HFFc6 (cell line): Measurements from ENCODE around the gene ZNF692. TPM values are rescaled to one million over a fixed set of nuclear protein-coding genes. Genes with fewer than 3 reads are reported as not detected.
"Not testable (repeated sequence)": the region's sequence is repeated elsewhere in the genome, so short reads cannot be mapped to it uniquely, and the experiment has no call there.

Experiments
- DNase-seq: peaks from one replicate; pipeline ENCODE4 v3.0.0-alpha.2; 2018
- H3K27ac Mint-ChIP-seq: 2 replicates; pipeline ENCODE4 v1.8.0; 2020; ENCODE audit warnings: mild to moderate bottlenecking, mixed read lengths
- H3K27me3 Mint-ChIP-seq: 2 replicates; pipeline ENCODE4 v1.8.0; 2021; ENCODE audit warnings: mild to moderate bottlenecking, moderate library complexity, mixed read lengths; ENCODE audit not compliant: insufficient read depth
- H3K36me3 Mint-ChIP-seq: 2 replicates; pipeline ENCODE4 v1.8.0; 2021; ENCODE audit warnings: low read depth, mixed read lengths
- H3K4me1 Mint-ChIP-seq: 2 replicates; pipeline ENCODE4 v1.8.0; 2020; ENCODE audit warnings: low read depth, mixed read lengths
- H3K4me3 Mint-ChIP-seq: 2 replicates; pipeline ENCODE4 v1.8.0; 2020; ENCODE audit warnings: mild to moderate bottlenecking, moderate library complexity, mixed read lengths
- H3K9me3 Mint-ChIP-seq: 2 replicates; pipeline ENCODE4 v1.8.0; 2020; ENCODE audit warnings: mild to moderate bottlenecking, mixed read lengths
- total RNA-seq, 6 experiments: library from RNA; stranded (reverse); fragmentation: NEBNext Ultra II Directional; extraction: Animal tissue kit (Norgen Biotek cat#: 25700); gene quantifications; 2 replicates in 1 of 6; 3 replicates in 5 of 6; pipeline ENCODE4 v1.2.3, GENCODE V29; 2021
- TF ChIP-seq, protein P1 (sequence below): fragments of 200-600 bp; sonication (generic); IDR thresholded peaks from 2 replicates; pipeline ENCODE4 v1.5.0; 2021; ENCODE audit warnings: antibody characterized with exemption, mild to moderate bottlenecking

The ZNF692 gene
- total RNA-seq, 6 experiments from 2014 or later = 18.4 to 28.9 (median 21.1) TPM

DNA sequence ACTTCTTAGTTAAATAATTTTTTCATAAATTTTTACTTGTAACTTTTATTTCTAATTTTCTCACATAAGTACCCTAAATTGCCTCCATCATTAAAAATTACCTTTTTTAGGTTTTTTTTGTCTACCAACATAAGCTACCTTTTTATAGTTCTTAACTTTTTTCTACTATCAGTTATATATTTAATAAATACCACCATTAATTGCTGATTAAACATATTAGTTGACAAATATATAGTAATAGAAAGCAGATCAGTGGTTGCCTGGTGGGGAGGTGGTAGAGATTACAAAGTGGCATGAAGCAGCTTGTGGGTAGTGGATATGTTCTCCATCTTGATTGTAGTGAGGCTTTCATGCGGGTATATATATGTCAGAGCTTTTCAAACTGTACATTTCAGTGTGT is 27.0 kb downstream of the ZNF692 start:
- DNase-seq = no peak
- TF ChIP-seq, protein P1, sequence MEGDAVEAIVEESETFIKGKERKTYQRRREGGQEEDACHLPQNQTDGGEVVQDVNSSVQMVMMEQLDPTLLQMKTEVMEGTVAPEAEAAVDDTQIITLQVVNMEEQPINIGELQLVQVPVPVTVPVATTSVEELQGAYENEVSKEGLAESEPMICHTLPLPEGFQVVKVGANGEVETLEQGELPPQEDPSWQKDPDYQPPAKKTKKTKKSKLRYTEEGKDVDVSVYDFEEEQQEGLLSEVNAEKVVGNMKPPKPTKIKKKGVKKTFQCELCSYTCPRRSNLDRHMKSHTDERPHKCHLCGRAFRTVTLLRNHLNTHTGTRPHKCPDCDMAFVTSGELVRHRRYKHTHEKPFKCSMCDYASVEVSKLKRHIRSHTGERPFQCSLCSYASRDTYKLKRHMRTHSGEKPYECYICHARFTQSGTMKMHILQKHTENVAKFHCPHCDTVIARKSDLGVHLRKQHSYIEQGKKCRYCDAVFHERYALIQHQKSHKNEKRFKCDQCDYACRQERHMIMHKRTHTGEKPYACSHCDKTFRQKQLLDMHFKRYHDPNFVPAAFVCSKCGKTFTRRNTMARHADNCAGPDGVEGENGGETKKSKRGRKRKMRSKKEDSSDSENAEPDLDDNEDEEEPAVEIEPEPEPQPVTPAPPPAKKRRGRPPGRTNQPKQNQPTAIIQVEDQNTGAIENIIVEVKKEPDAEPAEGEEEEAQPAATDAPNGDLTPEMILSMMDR = no peak
- no peaks in the 10 kb centered on the region for H3K36me3 Mint-ChIP-seq
- H3K27me3 Mint-ChIP-seq = no peaks in the 10 kb centered on the region
- H3K9me3 Mint-ChIP-seq = no peaks in the 10 kb centered on the region
- H3K27ac Mint-ChIP-seq = no peak overlapping the region
- no peak overlapping the region for H3K4me3 Mint-ChIP-seq
- H3K4me1 Mint-ChIP-seq = peaks cover 26% of the 10 kb centered on the region

DNA sequence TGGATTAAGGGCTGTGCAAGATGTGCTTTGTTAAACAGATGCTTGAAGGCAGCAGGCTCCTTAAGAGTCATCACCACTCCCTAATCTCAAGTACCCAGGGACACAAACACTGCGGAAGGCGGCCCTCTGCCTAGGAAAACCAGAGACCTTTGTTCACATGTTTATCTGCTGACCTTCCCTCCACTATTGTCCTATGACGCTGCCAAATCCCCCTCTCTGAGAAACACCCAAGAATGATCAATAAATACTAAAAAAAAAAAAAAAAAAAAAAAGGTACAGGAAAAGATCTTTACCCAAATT is 28.2 kb downstream of the ZNF692 start:
- H3K36me3 Mint-ChIP-seq, H3K4me3 Mint-ChIP-seq, H3K27me3 Mint-ChIP-seq, H3K27ac Mint-ChIP-seq, H3K9me3 Mint-ChIP-seq, DNase-seq: not testable (repeated sequence)
- H3K4me1 Mint-ChIP-seq = peaks cover 31% of the 10 kb centered on the region

DNA sequence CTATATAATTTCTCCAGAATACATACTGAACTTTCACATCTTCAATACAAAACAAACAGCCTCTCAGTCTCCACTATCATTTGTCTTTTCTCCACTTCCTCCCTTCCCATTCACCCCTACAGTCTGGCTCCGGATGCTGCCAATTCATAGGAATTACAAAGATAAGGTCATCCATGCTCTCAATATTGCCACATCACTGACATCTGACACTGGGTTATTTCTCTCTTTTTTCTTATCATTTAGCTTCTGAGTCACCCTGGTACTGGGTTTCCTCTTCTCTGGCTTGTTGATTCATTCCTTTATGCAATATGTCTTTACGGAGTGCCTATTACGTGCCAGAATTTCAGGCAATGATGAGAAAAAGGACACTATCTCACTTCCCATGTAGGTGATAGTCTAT is 30.0 kb downstream of the ZNF692 start:
- no peaks in the 10 kb centered on the region for H3K9me3 Mint-ChIP-seq
- peak; percentile 70 for DNase-seq
- H3K36me3 Mint-ChIP-seq = peaks cover 11% of the 10 kb centered on the region
- TF ChIP-seq, protein P1 = no peak
- H3K4me3 Mint-ChIP-seq = peak overlapping the region; percentile 16
- H3K27ac Mint-ChIP-seq = peak overlapping the region; percentile 80
- H3K27me3 Mint-ChIP-seq = no peaks in the 10 kb centered on the region; the same call in 1 of the 2 replicates
- peaks cover 44% of the 10 kb centered on the region for H3K4me1 Mint-ChIP-seq

DNA sequence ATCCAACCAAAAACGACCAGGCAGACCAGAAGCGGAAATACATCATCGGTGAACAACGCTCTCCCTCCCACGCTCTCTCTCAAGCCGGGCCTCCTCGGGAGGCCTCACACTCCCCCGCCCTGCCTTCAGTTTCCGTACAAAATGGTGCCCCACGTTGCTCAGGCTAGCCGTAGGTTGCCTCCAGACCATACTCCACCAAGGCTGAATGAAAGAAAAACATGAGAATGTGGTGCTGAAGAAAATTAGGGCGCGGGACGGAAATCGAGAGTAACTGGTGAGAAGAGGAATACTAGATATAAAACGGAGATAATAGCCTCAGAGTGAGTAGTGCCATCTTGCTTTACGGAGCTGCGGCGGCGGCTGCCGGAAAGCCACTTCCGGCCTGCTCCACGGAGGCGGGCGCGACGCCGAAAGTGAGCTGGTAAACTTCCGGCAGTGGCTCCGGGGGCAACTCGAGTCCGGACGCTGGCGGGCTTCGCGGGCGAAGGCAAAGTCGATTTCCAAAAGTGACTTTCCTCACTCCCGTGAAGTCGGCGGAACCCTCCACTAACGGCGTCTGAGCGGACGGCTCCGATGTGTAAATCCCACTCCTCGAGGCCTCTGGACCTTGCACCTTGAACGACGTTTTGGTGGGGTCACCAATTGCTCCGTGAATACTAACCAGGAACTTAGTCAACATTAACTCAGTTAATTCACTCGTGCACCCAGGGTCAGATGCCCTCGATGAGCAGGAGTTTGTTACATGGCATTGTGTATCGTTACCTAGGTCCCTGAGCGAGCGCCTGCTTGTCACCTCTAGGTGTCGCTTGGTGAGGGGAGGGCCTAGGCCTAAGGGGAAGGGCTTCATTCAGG is 32.8 kb downstream of the ZNF692 start, which contains the start of gene SH3BP5L:
Gene SH3BP5L, minus strand, starts transcription at position 7 of the 852 bp plus-strand sequence. CDS start 980 bp downstream, outside the sequence.
- Mint-ChIP-seq H3K36me3 (peaks cover 33% of the 10 kb centered on the region), H3K4me1 (peaks cover 71% of the 10 kb centered on the region), H3K27me3 (no peaks in the 10 kb centered on the region; the same call in 1 of the 2 replicates), H3K4me3 (peak within 1 kb of the TSS; percentile 94), H3K9me3 (no peaks in the 10 kb centered on the region), H3K27ac (peak within 1 kb of the TSS; percentile 98)
- peak; percentile 91 for DNase-seq
- TF ChIP-seq, protein P1 = peak; percentile 79

DNA sequence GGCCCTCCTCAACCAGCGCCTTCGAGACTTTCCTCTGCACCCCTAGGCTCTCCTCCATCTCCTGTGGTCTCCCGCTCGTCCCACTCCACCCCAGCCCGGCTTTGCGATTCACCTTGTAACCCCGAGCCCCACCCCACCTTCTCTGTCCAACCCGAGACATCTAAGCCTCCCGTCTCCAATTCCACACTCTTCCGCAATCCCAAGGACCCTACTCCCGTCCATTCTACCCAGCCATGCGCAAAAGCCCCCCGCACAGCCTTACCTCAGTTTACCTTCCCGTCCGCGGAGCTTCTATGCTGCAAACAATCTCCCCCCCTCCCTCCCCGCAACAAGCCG is 33.3 kb downstream of the ZNF692 start:
- peaks cover 77% of the 10 kb centered on the region for H3K4me1 Mint-ChIP-seq

DNA sequence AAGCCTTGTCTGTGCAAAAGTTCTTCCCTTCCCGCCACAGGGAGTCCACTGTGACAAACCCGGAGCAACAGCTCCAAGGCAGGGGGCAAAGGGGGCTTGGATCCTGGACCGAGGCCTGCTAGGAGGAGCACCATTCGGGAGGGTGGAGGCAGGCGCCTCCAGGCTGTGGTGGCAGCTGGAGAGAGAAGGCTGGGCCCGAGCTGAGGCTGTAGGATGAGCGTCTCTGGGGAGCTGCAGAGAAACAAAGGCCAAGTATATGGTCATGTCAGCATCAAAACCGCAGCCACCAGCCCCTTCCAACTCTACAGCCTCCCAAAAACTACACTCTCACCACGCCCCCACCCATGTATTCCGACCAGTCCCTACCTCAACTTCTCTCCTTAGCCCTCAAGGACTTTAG is 33.7 kb downstream of the ZNF692 start:
- no peaks in the 10 kb centered on the region; the same call in 1 of the 2 replicates for H3K27me3 Mint-ChIP-seq
- H3K4me1 Mint-ChIP-seq = peaks cover 81% of the 10 kb centered on the region
- peak overlapping the region; percentile 98 for H3K27ac Mint-ChIP-seq
- no peaks in the 10 kb centered on the region for H3K9me3 Mint-ChIP-seq
- TF ChIP-seq, protein P1 = no peak
- peaks cover 40% of the 10 kb centered on the region for H3K36me3 Mint-ChIP-seq
- DNase-seq = no peak
- H3K4me3 Mint-ChIP-seq = peak overlapping the region; percentile 94

More for the DNA sequence above, 33.3 kb downstream of the ZNF692 start:
- no peaks in the 10 kb centered on the region for H3K9me3 Mint-ChIP-seq
- H3K36me3 Mint-ChIP-seq = peaks cover 36% of the 10 kb centered on the region
- H3K4me3 Mint-ChIP-seq = peak overlapping the region; percentile 94
- H3K27me3 Mint-ChIP-seq = no peaks in the 10 kb centered on the region; the same call in 1 of the 2 replicates
- DNase-seq = no peak
- peak overlapping the region; percentile 98 for H3K27ac Mint-ChIP-seq
- TF ChIP-seq, protein P1 = no peak
